Stimulated activated CD8-positive, alpha-beta memory T cell treated with anti-CD3 and anti-CD28 coated beads, Interleukin-7, amount 100 ng/mL, for 4 hours (primary cell): ENCODE measurements around the gene NCOA3.
"Not testable (repeated sequence)": the region's sequence is repeated elsewhere in the genome, so short reads cannot be mapped to it uniquely, and the experiment has no call there.

Source experiments
- DNase-seq, 2 donors: peaks; one replicate each; pipeline ENCODE4 v3.0.0-alpha.2; 2020; ENCODE audit warnings: low read depth in 2 of 2

The NCOA3 gene

DNA sequence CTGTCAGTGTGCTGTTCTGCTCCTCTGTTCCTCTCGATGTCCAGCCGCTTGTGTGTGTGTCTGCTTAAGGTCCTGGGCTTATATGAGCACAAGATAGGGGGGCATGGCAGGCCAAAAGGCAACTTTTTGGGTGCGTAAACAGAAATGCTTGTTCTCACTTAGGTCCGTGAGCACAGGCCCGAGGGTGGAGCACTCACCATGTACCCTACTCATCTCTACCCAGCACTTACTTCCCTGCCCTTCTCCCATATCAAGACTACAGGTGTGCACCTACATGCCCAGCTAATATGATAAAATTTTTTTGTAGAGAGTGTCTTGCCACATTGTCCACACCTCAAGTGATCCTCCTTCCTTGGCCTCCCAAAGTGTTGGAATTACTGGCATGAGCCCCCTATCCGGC is 34.3 kb downstream of the NCOA3 start:
- DNase-seq, result no peak

- no peak for DNase-seq
Measured at GRCh38 chr20:47540443-47541354, 39.0 kb downstream of the NCOA3 start.

GRCh38 chr20:47541355-47541922 is 39.8 kb downstream of the NCOA3 start:
- DNase-seq, result no peak

GRCh38 chr20:47543006-47543431 is 41.3 kb downstream of the NCOA3 start:
- no peak for DNase-seq

- DNase-seq, result peak; percentile 20 to 33
Measured at GRCh38 chr20:47544240-47544639, 42.6 kb downstream of the NCOA3 start.

DNA sequence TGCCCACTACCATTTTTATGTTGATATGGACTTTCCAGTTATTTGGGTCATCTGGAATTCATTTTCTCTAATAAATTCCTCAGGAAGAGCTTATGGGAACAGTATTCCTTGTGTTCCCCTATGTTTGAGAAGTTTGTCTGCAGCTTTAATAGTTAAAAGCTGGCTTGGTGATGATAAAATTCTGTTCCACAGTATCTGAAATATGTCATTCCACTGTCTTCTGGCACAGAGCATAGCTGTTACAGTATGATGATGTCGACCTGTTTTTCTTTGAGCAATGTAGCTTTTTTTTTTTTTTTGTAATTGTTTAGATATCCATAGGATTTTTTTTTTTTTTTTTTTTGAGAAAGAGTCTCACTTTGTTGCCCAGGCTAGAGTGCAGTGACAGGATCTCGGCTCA is 43.2 kb downstream of the NCOA3 start:
- DNase-seq, result no peak

- DNase-seq, result no peak
Measured at GRCh38 chr20:47545499-47545898, 43.8 kb downstream of the NCOA3 start.

- no peak for DNase-seq
Measured at GRCh38 chr20:47546184-47547033, 44.7 kb downstream of the NCOA3 start.

DNA sequence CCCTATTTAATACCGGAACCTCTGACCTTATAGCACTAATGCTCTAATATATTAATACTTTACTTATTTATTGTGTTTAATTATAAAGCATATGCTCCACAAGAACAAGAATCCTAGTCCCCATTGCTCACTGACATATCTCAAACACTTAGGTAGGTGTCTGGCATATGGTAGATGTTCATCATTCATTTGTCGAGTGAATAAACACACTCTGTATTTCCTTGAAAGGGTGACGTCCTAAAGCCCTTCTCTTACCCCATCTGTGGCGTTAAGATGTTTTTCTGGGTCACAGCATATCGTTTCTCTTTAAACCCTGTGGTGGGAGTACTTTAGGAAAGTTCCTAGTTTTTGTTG is 45.3 kb downstream of the NCOA3 start:
- no peak for DNase-seq

GRCh38 chr20:47549671-47550070 is 48.0 kb downstream of the NCOA3 start:
- DNase-seq, result no peak

DNA sequence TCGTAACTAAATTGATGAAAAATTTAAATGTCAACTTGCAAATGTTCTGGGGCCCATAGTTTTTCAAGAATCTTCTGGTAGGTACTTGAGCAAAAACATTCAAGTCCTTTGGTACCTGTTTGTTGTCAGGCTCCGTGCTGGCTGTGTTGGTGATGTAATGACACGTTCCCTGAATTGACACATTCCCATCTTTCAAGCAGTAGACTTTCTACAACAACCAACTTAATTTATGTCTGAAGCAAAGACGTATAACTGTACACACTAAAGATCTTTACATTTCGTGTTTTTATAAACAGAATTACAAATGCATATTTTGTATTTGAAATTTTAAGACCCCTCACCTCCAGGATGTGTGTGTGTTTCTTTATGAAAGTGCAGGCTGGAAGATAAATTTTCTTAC is 49.5 kb downstream of the NCOA3 start:
- DNase-seq, result no peak

GRCh38 chr20:47551841-47552240 is 50.2 kb downstream of the NCOA3 start:
- no peak for DNase-seq

- no peak for DNase-seq
Measured at GRCh38 chr20:47552996-47553395, 51.3 kb downstream of the NCOA3 start.

DNA sequence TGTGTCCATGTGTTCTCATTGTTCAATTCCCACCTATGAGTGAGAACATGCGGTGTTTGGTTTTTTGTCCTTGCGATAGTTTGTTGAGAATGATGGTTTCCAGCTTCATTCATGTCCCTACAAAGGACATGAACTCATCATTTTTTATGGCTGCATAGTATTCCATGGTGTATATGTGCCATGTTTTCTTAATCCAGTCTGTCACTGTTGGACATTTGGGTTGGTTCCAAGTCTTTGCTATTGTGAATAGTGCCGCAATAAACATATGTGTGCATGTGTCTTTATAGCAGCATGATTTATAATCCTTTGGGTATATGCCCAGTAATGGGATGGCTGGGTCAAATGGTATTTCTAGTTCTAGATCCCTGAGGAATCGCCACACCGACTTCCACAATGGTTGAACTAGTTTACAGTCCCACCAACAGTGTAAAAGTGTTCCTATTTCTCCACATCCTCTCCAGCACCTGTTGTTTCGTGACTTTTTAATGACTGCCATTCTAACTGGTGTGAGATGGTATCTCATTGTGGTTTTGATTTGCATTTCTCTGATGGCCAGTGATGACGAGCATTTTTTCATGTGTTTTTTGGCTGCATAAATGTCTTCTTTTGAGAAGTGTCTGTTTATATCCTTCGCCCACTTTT is 52.0 kb downstream of the NCOA3 start:
- not testable (repeated sequence) for DNase-seq

GRCh38 chr20:47554283-47554682 is 52.6 kb downstream of the NCOA3 start:
- DNase-seq, result not testable (repeated sequence)

GRCh38 chr20:47557218-47557617 is 55.5 kb downstream of the NCOA3 start:
- no peak for DNase-seq

DNA sequence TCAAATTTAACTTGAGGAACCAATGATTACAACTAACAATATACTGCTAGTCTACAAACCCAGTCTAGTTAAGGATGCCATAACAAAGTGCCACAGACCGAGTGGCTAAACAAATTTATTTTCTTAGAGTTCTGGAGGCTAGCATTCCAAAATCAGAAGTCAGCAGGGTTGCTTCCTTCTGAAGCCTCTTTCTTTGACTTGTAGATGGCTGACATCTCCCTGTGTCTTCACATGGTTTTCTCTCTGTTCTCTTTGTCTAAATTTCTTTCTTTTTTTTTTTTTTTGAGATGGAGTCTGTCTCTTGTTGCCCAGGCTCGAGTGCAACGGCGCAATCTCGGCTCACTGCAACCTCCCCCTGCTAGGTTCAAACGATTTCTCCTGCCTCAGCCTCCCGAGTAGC is 56.1 kb downstream of the NCOA3 start:
- DNase-seq, result no peak

DNA sequence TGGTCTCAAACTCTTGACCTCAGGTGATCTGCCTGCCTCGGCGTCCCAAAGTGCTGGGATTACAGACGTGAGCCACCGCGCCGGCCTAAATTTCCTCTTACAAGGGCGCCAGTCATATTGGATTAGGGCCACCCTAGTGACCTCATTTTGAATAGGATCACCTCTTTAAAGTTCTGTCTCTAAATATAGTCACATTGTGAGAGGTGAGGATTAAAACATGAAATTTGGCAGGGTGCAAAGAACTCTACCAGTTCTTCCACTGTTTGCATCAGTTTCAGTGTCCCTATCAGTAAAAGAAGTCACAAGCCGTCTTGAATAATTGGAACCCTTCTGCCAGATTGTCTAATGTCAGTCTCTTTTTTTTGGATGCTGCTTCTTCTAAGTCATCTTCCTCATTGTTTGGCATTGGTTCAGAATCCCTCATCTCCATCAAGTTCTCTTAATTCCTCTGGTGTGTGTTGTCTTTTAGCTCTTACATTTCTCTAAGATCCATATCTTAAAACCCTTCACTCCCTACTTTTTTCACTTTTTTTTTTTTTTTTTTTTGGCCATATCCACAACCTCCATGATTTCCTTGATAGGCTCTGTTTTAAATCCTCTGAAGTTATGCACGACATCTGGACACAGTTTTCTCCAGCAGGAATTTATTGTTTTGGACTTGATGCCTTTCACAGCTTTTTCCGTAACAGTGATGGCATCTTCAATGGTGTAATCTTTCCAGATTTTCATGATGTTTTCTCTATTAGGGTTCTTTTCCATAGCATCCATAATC is 56.8 kb downstream of the NCOA3 start:
- DNase-seq, result no peak

DNA sequence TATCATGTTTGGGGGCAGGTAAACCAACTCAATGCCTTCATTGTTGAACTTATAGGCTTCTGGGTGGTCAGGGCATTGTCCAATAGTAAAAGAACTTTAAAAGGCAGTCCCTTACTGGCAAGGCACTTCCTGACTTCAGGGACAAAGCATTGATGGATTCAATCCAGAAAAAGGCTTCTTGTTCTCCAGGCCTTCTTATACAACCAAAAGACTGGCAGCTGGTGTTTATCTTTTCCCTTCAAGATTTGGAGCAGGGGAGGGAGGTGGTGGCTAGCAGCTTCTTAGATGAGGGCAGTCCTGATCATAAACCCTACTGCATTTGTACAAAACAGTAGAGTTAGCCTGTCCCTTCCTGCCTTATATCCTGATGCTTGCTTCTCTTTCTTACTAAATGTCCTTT is 57.5 kb downstream of the NCOA3 start:
- no peak for DNase-seq

DNA sequence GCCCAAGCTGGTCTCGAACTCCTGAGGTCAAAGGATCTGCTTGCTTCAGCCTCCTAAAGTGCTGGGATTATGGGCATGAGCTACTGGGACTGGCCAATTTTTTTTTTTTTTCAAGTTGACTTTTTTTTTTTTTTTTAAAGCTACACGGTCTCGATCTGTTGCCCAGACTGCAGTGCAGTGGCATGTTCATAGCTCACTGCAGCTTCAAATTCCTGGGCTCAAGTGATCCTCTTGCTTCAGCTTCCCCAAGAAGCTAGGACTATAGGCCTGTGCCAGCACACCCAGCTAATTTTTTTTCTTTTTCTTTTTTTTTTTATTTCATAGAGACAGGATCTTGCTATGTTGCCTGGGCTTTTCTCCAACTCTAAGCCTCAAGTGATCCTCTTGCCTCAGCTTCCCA is 59.5 kb downstream of the NCOA3 start:
- no peak for DNase-seq
